Measurements from ENCODE around the gene NVL. TPM values are rescaled to one million over a fixed set of nuclear protein-coding genes. Genes with fewer than 3 reads are reported as not detected.
"Not testable (repeated sequence)": the region's sequence is repeated elsewhere in the genome, so short reads cannot be mapped to it uniquely, and the experiment has no call there.

NVL gene
- total RNA-seq, 6 experiments from 2014 or later, result 21.4 to 24.4 (median 23.0) TPM

DNA sequence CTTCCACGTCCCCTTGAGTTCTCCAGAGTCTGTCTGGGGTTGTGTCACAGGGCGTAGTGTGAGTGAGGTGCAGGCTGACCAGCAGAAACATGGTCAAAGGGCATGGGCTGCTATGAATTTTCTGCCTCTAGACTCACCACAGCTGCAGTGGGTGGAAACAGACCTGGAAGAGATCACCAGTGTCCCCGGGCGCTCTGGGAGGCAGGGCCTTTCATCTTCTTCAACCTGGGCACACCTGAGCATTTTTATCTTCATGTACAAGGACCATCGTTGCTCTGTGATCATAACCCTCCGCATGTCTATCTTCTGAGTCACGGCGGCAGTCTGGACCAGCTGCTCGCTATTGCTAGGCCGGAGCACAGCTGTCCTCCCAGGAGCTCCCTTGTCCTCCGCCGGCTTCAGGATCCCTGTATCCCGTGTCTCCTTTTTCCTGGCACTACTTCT, 117.3 kb downstream of the NVL start:
- H3K4me3 Mint-ChIP-seq, result no peak overlapping the region
- TF ChIP-seq, protein P1, sequence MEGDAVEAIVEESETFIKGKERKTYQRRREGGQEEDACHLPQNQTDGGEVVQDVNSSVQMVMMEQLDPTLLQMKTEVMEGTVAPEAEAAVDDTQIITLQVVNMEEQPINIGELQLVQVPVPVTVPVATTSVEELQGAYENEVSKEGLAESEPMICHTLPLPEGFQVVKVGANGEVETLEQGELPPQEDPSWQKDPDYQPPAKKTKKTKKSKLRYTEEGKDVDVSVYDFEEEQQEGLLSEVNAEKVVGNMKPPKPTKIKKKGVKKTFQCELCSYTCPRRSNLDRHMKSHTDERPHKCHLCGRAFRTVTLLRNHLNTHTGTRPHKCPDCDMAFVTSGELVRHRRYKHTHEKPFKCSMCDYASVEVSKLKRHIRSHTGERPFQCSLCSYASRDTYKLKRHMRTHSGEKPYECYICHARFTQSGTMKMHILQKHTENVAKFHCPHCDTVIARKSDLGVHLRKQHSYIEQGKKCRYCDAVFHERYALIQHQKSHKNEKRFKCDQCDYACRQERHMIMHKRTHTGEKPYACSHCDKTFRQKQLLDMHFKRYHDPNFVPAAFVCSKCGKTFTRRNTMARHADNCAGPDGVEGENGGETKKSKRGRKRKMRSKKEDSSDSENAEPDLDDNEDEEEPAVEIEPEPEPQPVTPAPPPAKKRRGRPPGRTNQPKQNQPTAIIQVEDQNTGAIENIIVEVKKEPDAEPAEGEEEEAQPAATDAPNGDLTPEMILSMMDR (IDR thresholded peaks at IDR 0.05), result no peak
- H3K27ac Mint-ChIP-seq, result no peak overlapping the region
- peaks cover under 1% of the 10 kb centered on the region; the same call in 1 of the 2 replicates for H3K27me3 Mint-ChIP-seq (ENCODE audit: insufficient read depth)
- no peaks in the 10 kb centered on the region for H3K36me3 Mint-ChIP-seq (ENCODE audit: low read depth)
- peaks cover 19% of the 10 kb centered on the region for H3K4me1 Mint-ChIP-seq (ENCODE audit: low read depth)
- H3K9me3 Mint-ChIP-seq, result no peaks in the 10 kb centered on the region
- no peak for DNase-seq

DNA sequence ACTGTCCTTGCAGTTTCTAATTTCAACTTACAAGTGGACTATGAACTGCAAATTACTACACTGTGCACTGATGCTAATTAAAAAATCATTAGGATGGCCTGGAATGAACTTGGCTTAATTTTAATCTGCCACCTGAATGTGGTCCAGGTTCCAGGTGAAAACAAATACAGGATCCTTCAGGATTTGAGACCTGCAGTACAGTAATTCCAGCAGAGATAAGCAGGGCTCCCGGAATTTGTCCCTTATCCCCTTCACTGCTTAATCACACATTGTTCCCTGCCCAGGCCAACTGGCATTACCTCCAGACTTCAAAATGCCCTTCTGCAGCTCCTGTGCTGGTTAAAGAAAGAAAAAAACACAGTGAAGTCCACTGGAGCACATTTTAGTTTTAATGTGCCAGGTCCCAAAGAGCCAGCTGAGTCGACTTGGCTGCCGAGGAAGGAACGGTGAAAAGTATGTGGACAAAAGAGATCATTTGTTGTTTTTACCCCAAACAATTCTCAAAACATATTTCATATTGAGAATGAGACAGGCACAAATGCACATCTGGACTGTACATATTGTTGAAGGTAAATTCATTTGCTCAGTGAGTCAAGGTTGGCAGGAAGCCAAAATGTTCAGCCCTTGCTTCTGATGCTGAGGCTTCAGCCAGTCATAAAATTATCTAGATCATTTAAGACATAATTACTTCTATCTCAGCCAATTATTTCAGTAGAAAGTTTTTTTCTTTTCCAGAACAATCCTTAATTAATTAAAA, 118.6 kb downstream of the NVL start:
- no peaks in the 10 kb centered on the region for H3K9me3 Mint-ChIP-seq
- H3K36me3 Mint-ChIP-seq (ENCODE audit: low read depth), result no peaks in the 10 kb centered on the region
- H3K27ac Mint-ChIP-seq, result no peak overlapping the region
- H3K4me1 Mint-ChIP-seq (ENCODE audit: low read depth), result peaks cover 19% of the 10 kb centered on the region
- H3K27me3 Mint-ChIP-seq (ENCODE audit: insufficient read depth), result no peaks in the 10 kb centered on the region; the same call in 1 of the 2 replicates
- H3K4me3 Mint-ChIP-seq, result no peak overlapping the region
- TF ChIP-seq, protein P1 (IDR thresholded peaks at IDR 0.05), result no peak
- peak; percentile 37 for DNase-seq

DNA sequence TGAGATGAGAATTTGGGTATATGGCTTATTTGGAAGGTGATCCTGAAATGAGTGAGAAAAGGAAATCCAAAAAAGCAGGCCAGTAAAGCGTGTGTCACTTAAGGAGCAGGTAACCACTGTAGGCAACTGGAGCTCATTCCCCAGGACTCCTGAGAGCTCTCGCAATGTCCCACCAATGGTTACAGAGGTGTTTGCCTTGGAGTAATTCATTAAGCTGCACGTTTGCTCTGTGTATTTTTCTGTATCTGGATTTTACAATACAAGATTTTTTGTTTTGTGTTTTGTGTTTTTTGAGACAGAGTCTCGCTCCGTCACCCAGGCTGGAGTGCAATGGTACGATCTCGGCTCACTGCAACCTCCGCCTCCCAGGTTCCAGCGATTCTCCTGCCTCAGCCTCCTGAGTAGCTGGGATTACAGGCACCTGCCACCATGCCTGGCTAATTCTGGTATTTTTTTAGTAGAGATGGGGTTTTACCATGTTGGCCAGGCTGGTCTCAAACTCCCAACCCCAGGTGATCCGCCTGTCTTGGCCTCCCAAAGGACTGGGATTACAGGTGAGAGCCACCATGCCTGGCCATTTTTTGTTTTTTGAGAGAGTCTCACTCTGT, 123.9 kb downstream of the NVL start:
- H3K27ac Mint-ChIP-seq, result peak overlapping the region; percentile 90
- H3K4me3 Mint-ChIP-seq, result peak overlapping the region; percentile 71

DNA sequence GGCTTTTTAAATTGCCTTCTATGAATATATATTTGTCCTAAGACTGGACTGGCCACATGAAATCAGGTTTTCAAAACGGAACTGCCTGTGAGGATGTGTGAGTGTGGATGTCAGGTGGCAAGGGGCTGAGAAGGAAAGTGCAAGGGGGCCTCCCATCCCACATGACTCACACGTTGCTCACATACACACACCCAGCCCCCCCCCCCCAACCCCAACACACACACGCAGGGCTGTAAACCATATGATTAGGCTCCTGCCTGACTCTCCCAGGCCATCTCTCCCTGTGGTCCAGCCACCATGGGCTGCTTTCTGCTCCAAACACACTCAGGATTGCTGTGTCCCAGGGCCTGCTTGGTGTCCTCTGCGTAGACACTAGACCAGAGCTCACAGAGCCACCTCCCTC, 124.5 kb downstream of the NVL start:
- peak; percentile 58 for DNase-seq
- Mint-ChIP-seq H3K27ac (peak overlapping the region; percentile 90), H3K4me3 (peak overlapping the region; percentile 71), H3K36me3 (ENCODE audit: low read depth) (no peaks in the 10 kb centered on the region), H3K9me3 (no peaks in the 10 kb centered on the region), H3K4me1 (ENCODE audit: low read depth) (peaks cover 38% of the 10 kb centered on the region), H3K27me3 (ENCODE audit: insufficient read depth) (no peaks in the 10 kb centered on the region)
- TF ChIP-seq, protein P1 (IDR thresholded peaks at IDR 0.05), result no peak

More for the DNA sequence above, 123.9 kb downstream of the NVL start:
- not testable (repeated sequence) for H3K36me3 Mint-ChIP-seq (ENCODE audit: low read depth); H3K9me3 Mint-ChIP-seq; H3K27me3 Mint-ChIP-seq (ENCODE audit: insufficient read depth); DNase-seq
- H3K4me1 Mint-ChIP-seq (ENCODE audit: low read depth), result peaks cover 38% of the 10 kb centered on the region

DNA sequence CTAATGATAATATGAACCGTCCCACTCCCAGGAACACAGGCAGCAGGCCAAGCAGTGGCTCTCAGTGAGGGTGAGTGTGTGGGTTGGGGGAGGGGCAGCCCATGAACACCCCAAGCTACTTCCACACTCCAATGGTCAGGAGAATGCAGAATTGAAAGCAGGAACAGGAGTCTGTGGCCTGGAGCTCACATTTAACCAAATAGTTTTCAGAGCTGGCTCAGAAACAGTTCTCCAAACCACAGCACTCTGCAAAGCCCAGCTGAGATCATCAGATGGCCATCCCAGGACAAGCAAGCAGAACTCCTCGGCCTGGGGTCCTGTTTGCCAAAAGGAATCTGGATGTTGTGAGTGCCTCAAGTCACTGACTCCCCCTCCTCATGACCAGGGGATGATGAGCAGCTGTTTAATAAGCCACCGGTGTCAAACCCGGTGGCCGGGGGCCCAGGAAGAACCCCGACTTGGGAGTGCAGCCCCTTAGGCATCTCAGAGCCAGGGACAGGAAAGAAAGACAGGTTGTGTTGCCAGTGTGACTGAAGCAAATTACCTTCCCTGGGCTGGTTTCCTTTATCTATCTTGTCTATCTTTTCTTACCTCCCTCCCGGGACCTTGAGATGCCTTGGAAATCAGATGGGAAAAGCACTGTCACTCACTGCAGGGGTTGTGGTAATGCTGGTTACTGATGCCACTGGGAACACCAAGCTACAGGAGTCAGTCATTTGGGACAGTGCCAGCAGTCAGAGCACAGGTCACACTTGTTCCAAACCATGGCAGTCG, 126.5 kb downstream of the NVL start:
- Mint-ChIP-seq H3K36me3 (ENCODE audit: low read depth) (no peaks in the 10 kb centered on the region; the same call in 1 of the 2 replicates), H3K4me3 (no peak overlapping the region), H3K27ac (peak overlapping the region; percentile 69), H3K27me3 (ENCODE audit: insufficient read depth) (no peaks in the 10 kb centered on the region), H3K4me1 (ENCODE audit: low read depth) (peaks cover 38% of the 10 kb centered on the region), H3K9me3 (no peaks in the 10 kb centered on the region)
- peak; percentile 43 for DNase-seq
- TF ChIP-seq, protein P1 (IDR thresholded peaks at IDR 0.05), result no peak

All from HFFc6 (cell line).